Measurements from ENCODE around the gene CTTNBP2NL.

CTTNBP2NL gene, protein sequence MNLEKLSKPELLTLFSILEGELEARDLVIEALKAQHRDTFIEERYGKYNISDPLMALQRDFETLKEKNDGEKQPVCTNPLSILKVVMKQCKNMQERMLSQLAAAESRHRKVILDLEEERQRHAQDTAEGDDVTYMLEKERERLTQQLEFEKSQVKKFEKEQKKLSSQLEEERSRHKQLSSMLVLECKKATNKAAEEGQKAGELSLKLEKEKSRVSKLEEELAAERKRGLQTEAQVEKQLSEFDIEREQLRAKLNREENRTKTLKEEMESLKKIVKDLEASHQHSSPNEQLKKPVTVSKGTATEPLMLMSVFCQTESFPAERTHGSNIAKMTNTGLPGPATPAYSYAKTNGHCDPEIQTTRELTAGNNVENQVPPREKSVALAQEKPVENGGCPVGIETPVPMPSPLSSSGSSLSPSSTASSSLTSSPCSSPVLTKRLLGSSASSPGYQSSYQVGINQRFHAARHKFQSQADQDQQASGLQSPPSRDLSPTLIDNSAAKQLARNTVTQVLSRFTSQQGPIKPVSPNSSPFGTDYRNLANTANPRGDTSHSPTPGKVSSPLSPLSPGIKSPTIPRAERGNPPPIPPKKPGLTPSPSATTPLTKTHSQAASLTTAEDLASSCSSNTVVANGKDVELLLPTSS

DNA sequence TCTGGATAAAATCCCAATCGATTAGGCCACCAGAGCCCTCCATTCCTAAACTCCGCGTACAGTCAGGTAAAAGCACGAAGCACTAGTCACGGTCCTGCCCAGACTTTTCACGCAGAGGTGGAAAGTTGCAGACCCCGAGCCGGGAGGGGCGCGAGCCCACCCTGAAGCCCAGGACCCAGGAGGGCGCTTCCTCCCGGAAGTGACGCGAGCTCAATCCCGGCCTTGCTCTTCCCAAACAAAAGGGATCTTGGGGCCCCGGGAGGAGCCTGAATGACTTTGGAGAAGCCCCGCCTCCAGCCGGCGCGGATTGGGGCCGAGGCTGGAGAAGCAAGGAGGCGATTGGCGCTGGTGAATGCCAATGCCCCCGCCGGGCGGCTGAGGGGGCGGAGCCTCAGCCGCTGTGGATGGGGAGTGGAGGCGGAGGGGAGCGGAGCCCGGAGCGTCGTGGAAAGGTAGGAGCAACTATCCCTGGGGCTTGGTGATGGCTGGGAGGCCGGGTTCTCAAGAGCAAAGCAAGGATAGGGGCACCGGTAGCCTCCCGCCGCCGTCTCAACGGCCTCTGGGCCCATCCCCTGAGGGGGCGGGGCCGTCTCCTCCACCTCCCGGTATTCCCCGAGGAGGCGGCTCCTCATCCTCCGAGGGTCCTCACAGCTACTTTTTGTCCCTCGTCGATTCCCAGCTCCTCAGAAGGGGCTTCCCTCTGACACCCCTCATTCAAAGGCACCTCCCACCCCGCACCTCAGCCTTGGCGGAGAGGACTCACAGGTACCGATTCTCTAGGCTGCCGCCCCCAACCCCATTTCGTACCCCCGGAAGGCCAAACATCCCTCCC is at the start of gene CTTNBP2NL:
Gene CTTNBP2NL, plus strand, starts transcription at position 394 of the 832 bp plus-strand sequence. CDS start 19,952 bp downstream, outside the sequence.
- H3K4me3 ChIP-seq (ENCODE audit: low read depth, low read length), result peak within 1 kb of the TSS; percentile 100
- TF ChIP-seq, protein P1, sequence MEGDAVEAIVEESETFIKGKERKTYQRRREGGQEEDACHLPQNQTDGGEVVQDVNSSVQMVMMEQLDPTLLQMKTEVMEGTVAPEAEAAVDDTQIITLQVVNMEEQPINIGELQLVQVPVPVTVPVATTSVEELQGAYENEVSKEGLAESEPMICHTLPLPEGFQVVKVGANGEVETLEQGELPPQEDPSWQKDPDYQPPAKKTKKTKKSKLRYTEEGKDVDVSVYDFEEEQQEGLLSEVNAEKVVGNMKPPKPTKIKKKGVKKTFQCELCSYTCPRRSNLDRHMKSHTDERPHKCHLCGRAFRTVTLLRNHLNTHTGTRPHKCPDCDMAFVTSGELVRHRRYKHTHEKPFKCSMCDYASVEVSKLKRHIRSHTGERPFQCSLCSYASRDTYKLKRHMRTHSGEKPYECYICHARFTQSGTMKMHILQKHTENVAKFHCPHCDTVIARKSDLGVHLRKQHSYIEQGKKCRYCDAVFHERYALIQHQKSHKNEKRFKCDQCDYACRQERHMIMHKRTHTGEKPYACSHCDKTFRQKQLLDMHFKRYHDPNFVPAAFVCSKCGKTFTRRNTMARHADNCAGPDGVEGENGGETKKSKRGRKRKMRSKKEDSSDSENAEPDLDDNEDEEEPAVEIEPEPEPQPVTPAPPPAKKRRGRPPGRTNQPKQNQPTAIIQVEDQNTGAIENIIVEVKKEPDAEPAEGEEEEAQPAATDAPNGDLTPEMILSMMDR (IDR thresholded peaks at IDR 0.05; ENCODE audit: insufficient read depth, low read depth, low read length, missing control alignments), result no peak
- DNase-seq (ENCODE audit: low read depth), result peak; percentile 82

DNA sequence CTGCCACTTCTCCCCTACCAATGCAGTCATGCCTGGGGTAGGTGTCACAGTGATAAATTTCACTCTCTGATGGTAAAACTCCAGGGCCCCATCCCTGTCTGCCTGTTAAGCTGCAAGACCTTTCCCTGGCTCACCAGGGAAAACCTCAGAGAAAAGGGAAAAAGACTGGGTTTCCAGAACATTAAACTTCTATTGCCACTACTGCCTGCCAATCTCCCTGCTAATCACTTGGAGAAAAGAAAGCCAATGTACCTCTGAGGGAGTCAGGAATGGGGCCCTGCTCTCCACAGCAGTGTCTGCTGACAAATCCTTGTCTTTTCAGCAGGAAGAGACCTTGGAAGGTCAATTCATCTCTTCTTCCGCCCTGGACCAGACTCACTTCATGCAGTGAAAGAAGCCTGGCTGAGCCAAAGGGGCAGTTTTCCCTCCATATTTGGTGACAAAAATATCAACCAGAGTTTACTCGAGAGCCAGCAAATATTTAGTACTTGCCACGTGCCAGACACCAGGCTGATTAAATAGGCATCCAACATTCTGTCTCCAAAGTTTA is 49.1 kb upstream of the CTTNBP2NL start:
- DNase-seq (ENCODE audit: low read depth), result no peak
- TF ChIP-seq, protein P1 (IDR thresholded peaks at IDR 0.05; ENCODE audit: insufficient read depth, low read depth, low read length, missing control alignments), result no peak
- H3K4me3 ChIP-seq (ENCODE audit: low read depth, low read length), result no peak overlapping the region

DNA sequence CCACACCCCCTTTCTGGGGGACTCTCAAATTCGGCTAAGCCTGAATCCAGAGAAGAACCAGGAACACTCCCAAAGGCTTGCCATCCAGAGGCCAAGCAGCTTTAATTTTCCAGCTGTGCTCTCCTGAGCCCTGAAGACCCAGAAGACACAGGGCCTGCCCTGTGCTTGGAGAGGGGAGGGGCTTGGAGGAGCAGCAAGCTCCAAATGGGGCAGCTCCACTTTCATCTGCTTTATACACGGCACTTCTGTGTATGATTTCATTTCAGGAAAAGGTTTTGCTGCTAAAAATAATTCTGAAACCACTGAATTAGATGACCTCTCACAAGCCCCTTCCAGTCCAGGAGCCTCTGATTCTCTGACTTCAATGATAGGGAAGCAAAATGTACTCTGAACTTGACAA is 39.2 kb upstream of the CTTNBP2NL start:
- no peak overlapping the region for H3K4me3 ChIP-seq (ENCODE audit: low read depth, low read length)
- TF ChIP-seq, protein P1 (IDR thresholded peaks at IDR 0.05; ENCODE audit: insufficient read depth, low read depth, low read length, missing control alignments), result no peak
- peak; percentile 20 for DNase-seq (ENCODE audit: low read depth)

DNA sequence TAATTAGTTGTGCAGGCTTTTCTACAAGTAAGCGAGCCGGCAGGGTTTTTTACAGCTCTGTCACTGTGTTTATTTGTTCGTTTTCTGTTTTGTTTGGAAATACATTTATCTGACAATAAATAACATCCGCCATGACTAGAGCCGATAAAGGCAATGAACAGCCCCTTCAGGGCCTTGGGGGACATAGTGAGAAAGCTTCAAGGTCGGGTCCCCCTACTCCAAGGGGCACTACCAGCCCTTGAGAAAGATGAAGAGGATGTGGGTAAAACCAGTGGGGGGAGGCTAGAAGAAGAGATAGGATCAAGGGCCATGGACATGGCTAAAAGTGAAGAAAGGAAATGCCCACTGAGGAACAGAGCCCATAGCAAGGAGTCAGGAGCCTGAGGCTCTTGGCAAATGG is 38.5 kb upstream of the CTTNBP2NL start:
- TF ChIP-seq, protein P1 (IDR thresholded peaks at IDR 0.05; ENCODE audit: insufficient read depth, low read depth, low read length, missing control alignments), result no peak
- DNase-seq (ENCODE audit: low read depth), result no peak
- H3K4me3 ChIP-seq (ENCODE audit: low read depth, low read length), result no peak overlapping the region

DNA sequence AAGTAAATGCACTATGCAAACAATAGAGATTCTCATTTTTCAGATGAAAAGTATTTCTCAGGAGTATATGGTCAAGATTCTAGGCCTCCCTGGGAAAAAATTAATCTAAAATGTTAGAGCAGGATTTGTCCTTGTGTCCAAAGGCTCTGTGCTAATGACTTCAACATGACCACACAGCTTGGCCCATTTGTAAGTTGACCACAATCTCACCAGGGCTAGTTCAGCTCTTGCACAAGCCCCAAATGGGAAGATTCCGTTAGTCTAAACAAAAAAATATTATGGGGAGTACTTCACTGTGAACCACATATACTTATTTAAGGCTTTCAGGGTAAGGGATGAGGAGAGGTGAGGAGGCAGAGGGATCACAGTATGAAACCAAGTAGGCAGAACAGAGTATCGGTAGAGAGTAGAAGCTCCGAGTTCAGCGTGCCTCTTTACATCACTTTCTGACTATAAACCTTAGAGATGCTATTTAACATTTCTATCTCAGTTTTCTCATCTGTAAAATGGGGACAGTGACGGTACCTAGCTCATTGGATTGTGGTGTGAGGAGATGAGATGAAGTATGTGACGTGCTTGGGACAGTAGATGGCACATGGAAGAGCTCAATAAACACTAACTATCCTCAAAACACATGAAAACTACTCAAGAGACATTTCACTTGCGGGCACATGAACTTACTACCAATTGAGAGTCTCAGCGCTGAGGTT is 37.8 kb upstream of the CTTNBP2NL start:
- H3K4me3 ChIP-seq (ENCODE audit: low read depth, low read length), result no peak overlapping the region
- no peak for DNase-seq (ENCODE audit: low read depth)
- TF ChIP-seq, protein P1 (IDR thresholded peaks at IDR 0.05; ENCODE audit: insufficient read depth, low read depth, low read length, missing control alignments), result no peak

All from GM12865 (cell line).